ENCODE data around the gene POU2F1.

Gene POU2F1

GRCh38 chr1:167439301-167439988, 218.8 kb downstream of the POU2F1 start:
- peak in 41 of 58 donors; percentile 8 to 75 (median 33) for DNase-seq

GRCh38 chr1:167440345-167440744, 219.7 kb downstream of the POU2F1 start:
- no peak for DNase-seq

GRCh38 chr1:167440776-167441175, 220.1 kb downstream of the POU2F1 start:
- no peak for DNase-seq

- DNase-seq: no peak
Measured at GRCh38 chr1:167441222-167441621, 220.5 kb downstream of the POU2F1 start.

- peak in 48 of 58 donors; percentile 13 to 78 (median 46) for DNase-seq
Measured at GRCh38 chr1:167442142-167442848, 221.6 kb downstream of the POU2F1 start.

GRCh38 chr1:167442854-167443565, 222.3 kb downstream of the POU2F1 start:
- no peak for DNase-seq

- DNase-seq: no peak
Measured at GRCh38 chr1:167443757-167444156, 223.1 kb downstream of the POU2F1 start.

GRCh38 chr1:167446966-167447365, 226.3 kb downstream of the POU2F1 start:
- no peak for DNase-seq

GRCh38 chr1:167447521-167448136, 226.9 kb downstream of the POU2F1 start:
- DNase-seq: peak in 1 of 58 donors; percentile 26

- no peak for DNase-seq
Measured at GRCh38 chr1:167450843-167451242, 230.2 kb downstream of the POU2F1 start.

- DNase-seq: no peak
Measured at GRCh38 chr1:167452483-167452882, 231.8 kb downstream of the POU2F1 start.

GRCh38 chr1:167453123-167453522, 232.4 kb downstream of the POU2F1 start:
- no peak for DNase-seq

GRCh38 chr1:167454304-167454893, 233.7 kb downstream of the POU2F1 start:
- peak in 1 of 58 donors; percentile 55 for DNase-seq

GRCh38 chr1:167454894-167455785, 234.5 kb downstream of the POU2F1 start:
- DNase-seq: peak in 43 of 58 donors; percentile 16 to 65 (median 40)

GRCh38 chr1:167455786-167456446, 235.2 kb downstream of the POU2F1 start:
- peak in 26 of 58 donors; percentile 14 to 65 (median 42) for DNase-seq

GRCh38 chr1:167456524-167456923, 235.8 kb downstream of the POU2F1 start:
- DNase-seq: no peak

- no peak for DNase-seq
Measured at GRCh38 chr1:167456926-167457325, 236.2 kb downstream of the POU2F1 start.

- no peak for DNase-seq
Measured at GRCh38 chr1:167457936-167458584, 237.4 kb downstream of the POU2F1 start.

GRCh38 chr1:167460836-167461235, 240.2 kb downstream of the POU2F1 start:
- DNase-seq: peak in 17 of 58 donors; percentile 4 to 52 (median 20)
